NCI-H524 treated with DMSO at 0.1 percent for 48 hours (cell line): ENCODE data around the gene ABCF2.
A peak's percentile ranks its signal among the peaks of the same experiment; 100 is the strongest.

Experiments
- DNase-seq: peaks from one replicate; lab custom pipeline; 2025; lab: John Stamatoyannopoulos, UW

ABCF2 gene

GRCh38 chr7:151252961-151253711 lies 26.1 kb upstream of the ABCF2 start:
- no peak for DNase-seq

- no peak for DNase-seq
Observed at GRCh38 chr7:151252561-151252835, 25.5 kb upstream of the ABCF2 start.

GRCh38 chr7:151251689-151252560 lies 24.9 kb upstream of the ABCF2 start:
- peak; percentile 17 for DNase-seq

GRCh38 chr7:151251328-151251688 lies 24.3 kb upstream of the ABCF2 start:
- no peak for DNase-seq

- DNase-seq: no peak
Observed at GRCh38 chr7:151250181-151251132, 23.5 kb upstream of the ABCF2 start.

- no peak for DNase-seq
Observed at GRCh38 chr7:151249732-151250072, 22.7 kb upstream of the ABCF2 start.

GRCh38 chr7:151249034-151249731 lies 22.2 kb upstream of the ABCF2 start:
- DNase-seq: no peak

GRCh38 chr7:151248346-151249033 lies 21.5 kb upstream of the ABCF2 start, which contains the start of gene SMARCD3:
SMARCD3 (minus strand) TSS chr7:151248694; CDS start chr7:151248562, 132 bp downstream.
- DNase-seq: no peak

- DNase-seq: no peak
Observed at GRCh38 chr7:151247611-151248345, 20.8 kb upstream of the ABCF2 start.

- no peak for DNase-seq
Observed at GRCh38 chr7:151246851-151247580, 20.0 kb upstream of the ABCF2 start.

GRCh38 chr7:151246102-151246850 lies 19.3 kb upstream of the ABCF2 start:
- DNase-seq: no peak

GRCh38 chr7:151245360-151246101 lies 18.5 kb upstream of the ABCF2 start:
- no peak for DNase-seq

- DNase-seq: no peak
Observed at GRCh38 chr7:151244841-151245346, 17.9 kb upstream of the ABCF2 start.

- DNase-seq: no peak
Observed at GRCh38 chr7:151244196-151244840, 17.3 kb upstream of the ABCF2 start.

GRCh38 chr7:151243408-151244195 lies 16.6 kb upstream of the ABCF2 start:
- no peak for DNase-seq

- no peak for DNase-seq
Observed at GRCh38 chr7:151243045-151243349, 16.0 kb upstream of the ABCF2 start.
